HuH-7.5 (cell line): ENCODE data around the gene ZMYND8.
"Not testable (repeated sequence)": the region's sequence is repeated elsewhere in the genome, so short reads cannot be mapped to it uniquely, and the experiment has no call there.

Experiments used
- DNase-seq: peaks from one replicate; pipeline ENCODE4 v3.0.0; 2011; ENCODE audit warnings: low spot score

Gene ZMYND8

GRCh38 chr20:47310729-47311128 is 45.8 kb downstream of the ZMYND8 start:
- no peak for DNase-seq

GRCh38 chr20:47309806-47310426 is 46.6 kb downstream of the ZMYND8 start:
- no peak for DNase-seq

- DNase-seq = no peak
Measured at GRCh38 chr20:47309394-47309793, 47.1 kb downstream of the ZMYND8 start.

GRCh38 chr20:47307569-47307968 is 48.9 kb downstream of the ZMYND8 start:
- not testable (repeated sequence) for DNase-seq

DNA sequence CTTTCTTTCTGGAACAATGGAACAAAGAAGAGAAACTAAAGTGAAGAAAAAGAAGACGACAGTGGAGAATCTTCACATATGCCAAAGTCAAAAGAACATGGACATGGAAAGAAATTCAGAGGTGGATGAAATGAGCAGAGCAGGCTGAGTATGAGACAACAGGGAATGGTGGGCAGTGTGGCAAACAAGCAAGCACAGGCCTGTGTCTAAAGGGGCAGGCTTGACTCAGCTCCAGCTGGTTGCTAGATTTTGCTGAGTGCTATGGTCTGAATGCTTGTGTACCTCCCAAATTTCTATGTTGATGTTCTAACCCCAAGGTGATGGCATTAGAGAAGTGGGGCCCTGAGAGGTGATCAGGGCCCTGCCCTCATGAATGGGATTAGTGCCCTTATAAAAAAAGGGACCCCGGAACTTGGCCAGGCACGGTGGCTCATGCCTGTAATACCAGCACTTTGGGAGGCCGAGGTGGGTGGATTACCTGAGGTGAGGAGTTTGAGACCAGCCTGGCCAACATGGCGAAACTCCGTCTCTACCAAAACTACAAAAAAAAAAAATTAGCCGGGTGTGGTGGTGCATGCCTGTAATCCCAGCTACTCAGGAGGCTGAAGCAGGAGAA is 49.6 kb downstream of the ZMYND8 start:
- DNase-seq = no peak

GRCh38 chr20:47306095-47306494 is 50.4 kb downstream of the ZMYND8 start:
- no peak for DNase-seq

- no peak for DNase-seq
Measured at GRCh38 chr20:47305667-47306066, 50.8 kb downstream of the ZMYND8 start.

- peak; percentile 59 for DNase-seq
Measured at GRCh38 chr20:47304287-47304686, 52.2 kb downstream of the ZMYND8 start.

DNA sequence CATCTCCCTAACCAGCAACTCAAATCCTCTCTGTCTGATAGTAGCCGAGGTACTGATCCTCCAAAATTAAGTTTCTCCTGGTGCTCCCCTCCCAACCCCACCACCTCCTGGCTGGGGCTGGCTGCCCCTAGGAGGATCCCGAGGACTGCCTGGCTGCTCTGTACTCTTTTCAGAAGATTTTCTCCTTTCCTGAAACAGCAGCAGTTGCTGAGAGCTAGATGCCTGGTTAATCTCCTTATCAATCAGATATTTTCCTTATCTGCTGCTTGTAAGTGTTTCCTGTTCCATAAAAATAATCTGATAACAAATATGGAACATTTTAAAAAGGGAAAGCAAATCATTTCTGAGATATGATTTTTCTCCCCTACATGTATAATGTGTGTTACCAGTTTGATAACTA is 52.8 kb downstream of the ZMYND8 start:
- DNase-seq = no peak

- DNase-seq = no peak
Measured at GRCh38 chr20:47300071-47300470, 56.4 kb downstream of the ZMYND8 start.

- no peak for DNase-seq
Measured at GRCh38 chr20:47298624-47299023, 57.9 kb downstream of the ZMYND8 start.

- no peak for DNase-seq
Measured at GRCh38 chr20:47297746-47298145, 58.8 kb downstream of the ZMYND8 start.

- DNase-seq = peak; percentile 80
Measured at GRCh38 chr20:47296950-47297349, 59.5 kb downstream of the ZMYND8 start.

GRCh38 chr20:47295921-47296426 is 60.5 kb downstream of the ZMYND8 start:
- no peak for DNase-seq

- no peak for DNase-seq
Measured at GRCh38 chr20:47295129-47295813, 61.2 kb downstream of the ZMYND8 start.

DNA sequence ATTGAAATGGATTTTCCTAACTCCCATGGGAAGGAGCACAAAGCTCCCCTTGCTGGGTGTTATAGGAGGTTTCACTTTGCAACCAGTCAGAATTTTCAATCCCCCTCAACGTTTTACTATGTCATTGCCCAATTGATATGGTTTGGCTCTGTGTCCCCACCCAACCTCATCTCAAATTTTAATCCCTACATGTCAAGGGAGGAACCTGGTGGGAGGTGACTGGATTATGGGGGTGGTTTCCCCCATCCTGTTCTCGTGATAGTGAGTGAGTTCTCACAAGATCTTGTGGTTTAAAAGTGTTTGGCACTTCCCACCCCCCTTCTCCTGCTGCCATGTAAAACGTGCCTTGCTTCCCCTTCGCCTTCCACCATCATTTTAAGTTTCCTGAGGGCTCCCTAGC is 62.9 kb downstream of the ZMYND8 start:
- DNase-seq = no peak

GRCh38 chr20:47292581-47292980 is 63.9 kb downstream of the ZMYND8 start:
- DNase-seq = no peak

DNA sequence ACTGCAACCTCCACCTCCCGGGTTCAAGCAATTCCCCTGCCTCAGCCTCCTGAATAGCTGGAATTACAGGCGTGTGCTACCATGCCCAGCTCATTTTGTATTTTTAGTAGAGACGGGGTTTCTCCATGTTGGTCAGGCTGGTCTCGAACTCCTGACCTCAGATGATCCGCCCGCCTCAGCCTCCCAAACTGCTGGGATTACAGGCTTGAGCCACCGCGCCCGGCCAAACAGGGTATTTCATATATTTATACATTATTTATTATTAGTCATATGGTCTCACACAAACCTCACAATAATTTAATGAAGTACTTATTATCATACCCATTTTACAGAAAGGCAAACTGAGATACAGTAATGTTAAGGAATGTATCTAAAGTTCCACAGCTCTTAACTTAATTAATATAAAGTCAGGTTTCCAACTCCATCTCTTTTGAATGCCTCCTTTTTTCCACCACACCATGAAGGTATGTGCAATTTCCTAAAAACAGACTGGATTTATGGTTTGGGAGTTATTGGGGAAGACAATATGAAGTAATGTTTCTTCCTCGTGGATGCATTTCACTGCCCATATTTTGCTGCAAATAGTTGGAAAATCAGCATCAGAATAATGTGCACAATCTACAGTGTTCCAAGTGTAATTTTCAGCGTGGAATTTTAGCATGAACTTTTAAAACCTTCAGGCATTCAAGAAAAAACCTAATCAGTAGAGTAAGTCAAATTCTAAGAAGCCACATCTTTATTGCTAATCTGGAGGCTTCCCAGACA is 65.7 kb downstream of the ZMYND8 start:
- DNase-seq = no peak

- DNase-seq = no peak
Measured at GRCh38 chr20:47290008-47290407, 66.5 kb downstream of the ZMYND8 start.

GRCh38 chr20:47289096-47289495 is 67.4 kb downstream of the ZMYND8 start:
- no peak for DNase-seq

- not testable (repeated sequence) for DNase-seq
Measured at GRCh38 chr20:47288530-47288929, 68.0 kb downstream of the ZMYND8 start.

- DNase-seq = no peak
Measured at GRCh38 chr20:47287609-47288144, 68.8 kb downstream of the ZMYND8 start.
